Stimulated activated naive CD4-positive, alpha-beta T cell (primary cell): Measurements from ENCODE around the gene CLTCL1.

Source experiments
- DNase-seq, 6 experiments: peaks; one replicate each; lab custom pipeline; 2025; lab: John Stamatoyannopoulos, UW

Gene CLTCL1

GRCh38 chr22:19150482-19151328 lies 140.8 kb downstream of the CLTCL1 start:
- no peak for DNase-seq

GRCh38 chr22:19149991-19150390 lies 141.5 kb downstream of the CLTCL1 start, which contains the start of gene GSC2:
Gene GSC2, minus strand, starts transcription at chr22:19150292. Its CDS starts 9 bp downstream, at chr22:19150283.
- DNase-seq = no peak

- peak in 5 of 6 experiments; percentile 11 to 34 (median 30) for DNase-seq
These were observed 142.3 kb downstream of the CLTCL1 start for GRCh38 chr22:19149047-19149883.

GRCh38 chr22:19148417-19149046 lies 143.0 kb downstream of the CLTCL1 start:
- no peak for DNase-seq

- no peak for DNase-seq
These were observed 144.2 kb downstream of the CLTCL1 start for GRCh38 chr22:19147195-19147780.

- DNase-seq = no peak
These were observed 145.1 kb downstream of the CLTCL1 start for GRCh38 chr22:19146215-19146968.

- DNase-seq = peak in 2 of 6 experiments; percentile 17 to 34
These were observed 147.5 kb downstream of the CLTCL1 start for GRCh38 chr22:19143967-19144400.

- no peak for DNase-seq
These were observed 148.3 kb downstream of the CLTCL1 start for GRCh38 chr22:19143212-19143611.

- no peak for DNase-seq
These were observed 149.1 kb downstream of the CLTCL1 start for GRCh38 chr22:19142394-19142793.

- DNase-seq = no peak
These were observed 151.5 kb downstream of the CLTCL1 start for GRCh38 chr22:19139974-19140373.

- DNase-seq = no peak
These were observed 152.5 kb downstream of the CLTCL1 start for GRCh38 chr22:19139001-19139356.

GRCh38 chr22:19138217-19139000 lies 153.1 kb downstream of the CLTCL1 start:
- DNase-seq = no peak

GRCh38 chr22:19137384-19138216 lies 153.9 kb downstream of the CLTCL1 start:
- no peak for DNase-seq

GRCh38 chr22:19136915-19137314 lies 154.6 kb downstream of the CLTCL1 start:
- no peak for DNase-seq

- no peak for DNase-seq
These were observed 156.6 kb downstream of the CLTCL1 start for GRCh38 chr22:19134874-19135273.

GRCh38 chr22:19134176-19134831 lies 157.2 kb downstream of the CLTCL1 start:
- DNase-seq = no peak

GRCh38 chr22:19133561-19133960 lies 158.0 kb downstream of the CLTCL1 start:
- DNase-seq = no peak

- DNase-seq = no peak
These were observed 158.7 kb downstream of the CLTCL1 start for GRCh38 chr22:19132693-19133400.
